ENCODE data around the gene DLX1. TPM values are rescaled to one million over a fixed set of nuclear protein-coding genes. Genes with fewer than 3 reads are reported as not detected.

The DLX1 gene
- total and polyA plus RNA-seq, 2 of the 8 experiments (the other 6 are each of a cell fraction or from before 2014, with no cell fraction given), result 0.11 TPM; not detected in 1

DNA sequence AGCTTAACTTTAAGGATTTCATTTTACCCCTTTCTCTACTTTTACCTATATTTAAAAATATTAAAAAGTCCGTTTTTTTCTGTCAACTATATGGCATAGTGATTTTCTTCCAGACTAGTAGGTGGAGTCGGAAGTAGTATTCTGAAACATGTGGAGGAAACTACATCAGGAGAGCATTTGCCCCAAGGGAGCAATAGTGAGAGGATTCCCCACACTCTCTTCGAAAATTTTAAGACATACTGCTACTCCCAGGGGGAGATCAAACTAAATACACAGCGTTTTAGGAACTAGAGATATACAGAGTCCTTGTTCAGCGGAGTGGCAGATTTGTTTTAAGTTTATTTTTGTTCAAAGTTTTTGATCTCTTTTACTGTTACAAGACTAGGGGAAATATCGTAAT is 45.0 kb upstream of the DLX1 start (continued):
- TF ChIP-seq, protein P1, sequence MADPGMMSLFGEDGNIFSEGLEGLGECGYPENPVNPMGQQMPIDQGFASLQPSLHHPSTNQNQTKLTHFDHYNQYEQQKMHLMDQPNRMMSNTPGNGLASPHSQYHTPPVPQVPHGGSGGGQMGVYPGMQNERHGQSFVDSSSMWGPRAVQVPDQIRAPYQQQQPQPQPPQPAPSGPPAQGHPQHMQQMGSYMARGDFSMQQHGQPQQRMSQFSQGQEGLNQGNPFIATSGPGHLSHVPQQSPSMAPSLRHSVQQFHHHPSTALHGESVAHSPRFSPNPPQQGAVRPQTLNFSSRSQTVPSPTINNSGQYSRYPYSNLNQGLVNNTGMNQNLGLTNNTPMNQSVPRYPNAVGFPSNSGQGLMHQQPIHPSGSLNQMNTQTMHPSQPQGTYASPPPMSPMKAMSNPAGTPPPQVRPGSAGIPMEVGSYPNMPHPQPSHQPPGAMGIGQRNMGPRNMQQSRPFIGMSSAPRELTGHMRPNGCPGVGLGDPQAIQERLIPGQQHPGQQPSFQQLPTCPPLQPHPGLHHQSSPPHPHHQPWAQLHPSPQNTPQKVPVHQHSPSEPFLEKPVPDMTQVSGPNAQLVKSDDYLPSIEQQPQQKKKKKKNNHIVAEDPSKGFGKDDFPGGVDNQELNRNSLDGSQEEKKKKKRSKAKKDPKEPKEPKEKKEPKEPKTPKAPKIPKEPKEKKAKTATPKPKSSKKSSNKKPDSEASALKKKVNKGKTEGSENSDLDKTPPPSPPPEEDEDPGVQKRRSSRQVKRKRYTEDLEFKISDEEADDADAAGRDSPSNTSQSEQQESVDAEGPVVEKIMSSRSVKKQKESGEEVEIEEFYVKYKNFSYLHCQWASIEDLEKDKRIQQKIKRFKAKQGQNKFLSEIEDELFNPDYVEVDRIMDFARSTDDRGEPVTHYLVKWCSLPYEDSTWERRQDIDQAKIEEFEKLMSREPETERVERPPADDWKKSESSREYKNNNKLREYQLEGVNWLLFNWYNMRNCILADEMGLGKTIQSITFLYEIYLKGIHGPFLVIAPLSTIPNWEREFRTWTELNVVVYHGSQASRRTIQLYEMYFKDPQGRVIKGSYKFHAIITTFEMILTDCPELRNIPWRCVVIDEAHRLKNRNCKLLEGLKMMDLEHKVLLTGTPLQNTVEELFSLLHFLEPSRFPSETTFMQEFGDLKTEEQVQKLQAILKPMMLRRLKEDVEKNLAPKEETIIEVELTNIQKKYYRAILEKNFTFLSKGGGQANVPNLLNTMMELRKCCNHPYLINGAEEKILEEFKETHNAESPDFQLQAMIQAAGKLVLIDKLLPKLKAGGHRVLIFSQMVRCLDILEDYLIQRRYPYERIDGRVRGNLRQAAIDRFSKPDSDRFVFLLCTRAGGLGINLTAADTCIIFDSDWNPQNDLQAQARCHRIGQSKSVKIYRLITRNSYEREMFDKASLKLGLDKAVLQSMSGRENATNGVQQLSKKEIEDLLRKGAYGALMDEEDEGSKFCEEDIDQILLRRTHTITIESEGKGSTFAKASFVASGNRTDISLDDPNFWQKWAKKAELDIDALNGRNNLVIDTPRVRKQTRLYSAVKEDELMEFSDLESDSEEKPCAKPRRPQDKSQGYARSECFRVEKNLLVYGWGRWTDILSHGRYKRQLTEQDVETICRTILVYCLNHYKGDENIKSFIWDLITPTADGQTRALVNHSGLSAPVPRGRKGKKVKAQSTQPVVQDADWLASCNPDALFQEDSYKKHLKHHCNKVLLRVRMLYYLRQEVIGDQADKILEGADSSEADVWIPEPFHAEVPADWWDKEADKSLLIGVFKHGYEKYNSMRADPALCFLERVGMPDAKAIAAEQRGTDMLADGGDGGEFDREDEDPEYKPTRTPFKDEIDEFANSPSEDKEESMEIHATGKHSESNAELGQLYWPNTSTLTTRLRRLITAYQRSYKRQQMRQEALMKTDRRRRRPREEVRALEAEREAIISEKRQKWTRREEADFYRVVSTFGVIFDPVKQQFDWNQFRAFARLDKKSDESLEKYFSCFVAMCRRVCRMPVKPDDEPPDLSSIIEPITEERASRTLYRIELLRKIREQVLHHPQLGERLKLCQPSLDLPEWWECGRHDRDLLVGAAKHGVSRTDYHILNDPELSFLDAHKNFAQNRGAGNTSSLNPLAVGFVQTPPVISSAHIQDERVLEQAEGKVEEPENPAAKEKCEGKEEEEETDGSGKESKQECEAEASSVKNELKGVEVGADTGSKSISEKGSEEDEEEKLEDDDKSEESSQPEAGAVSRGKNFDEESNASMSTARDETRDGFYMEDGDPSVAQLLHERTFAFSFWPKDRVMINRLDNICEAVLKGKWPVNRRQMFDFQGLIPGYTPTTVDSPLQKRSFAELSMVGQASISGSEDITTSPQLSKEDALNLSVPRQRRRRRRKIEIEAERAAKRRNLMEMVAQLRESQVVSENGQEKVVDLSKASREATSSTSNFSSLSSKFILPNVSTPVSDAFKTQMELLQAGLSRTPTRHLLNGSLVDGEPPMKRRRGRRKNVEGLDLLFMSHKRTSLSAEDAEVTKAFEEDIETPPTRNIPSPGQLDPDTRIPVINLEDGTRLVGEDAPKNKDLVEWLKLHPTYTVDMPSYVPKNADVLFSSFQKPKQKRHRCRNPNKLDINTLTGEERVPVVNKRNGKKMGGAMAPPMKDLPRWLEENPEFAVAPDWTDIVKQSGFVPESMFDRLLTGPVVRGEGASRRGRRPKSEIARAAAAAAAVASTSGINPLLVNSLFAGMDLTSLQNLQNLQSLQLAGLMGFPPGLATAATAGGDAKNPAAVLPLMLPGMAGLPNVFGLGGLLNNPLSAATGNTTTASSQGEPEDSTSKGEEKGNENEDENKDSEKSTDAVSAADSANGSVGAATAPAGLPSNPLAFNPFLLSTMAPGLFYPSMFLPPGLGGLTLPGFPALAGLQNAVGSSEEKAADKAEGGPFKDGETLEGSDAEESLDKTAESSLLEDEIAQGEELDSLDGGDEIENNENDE (IDR thresholded peaks at IDR 0.05; ENCODE audit: insufficient replicate concordance, low read length), result no peak
- TF ChIP-seq ZNF274 (IDR thresholded peaks at IDR 0.05; ENCODE audit: borderline replicate concordance, extremely low read depth, low read length) (no peak), NANOG (IDR thresholded peaks at IDR 0.05; ENCODE audit: insufficient read depth, low read depth, low read length, poor library complexity, severe bottlenecking) (no peak), BCL11A (IDR thresholded peaks at IDR 0.05; ENCODE audit: low read depth in 2 of 2, low read length in 2 of 2) (no peak), CEBPB (IDR thresholded peaks at IDR 0.05; ENCODE audit: low read depth, low read length) (no peak), CHD2 (IDR thresholded peaks at IDR 0.05; ENCODE audit: low read length) (no peak), RBBP5 (IDR thresholded peaks at IDR 0.05; ENCODE audit: borderline replicate concordance, low read depth, low read length) (no peak), RXRA (IDR thresholded peaks at IDR 0.05; ENCODE audit: insufficient read depth, low read depth, low read length) (no peak), GABPA (IDR thresholded peaks at IDR 0.05; ENCODE audit: borderline replicate concordance, insufficient read depth, low read length) (no peak)

Measured in H1 (cell line).